GM18519 (cell line): ENCODE measurements around the gene PLD1.

Experiments
- ATAC-seq: cut with Tn5 transposase; IDR thresholded peaks from one replicate; pipeline ENCODE4 v1.9.1; 2021; ENCODE audit warnings: mild to moderate bottlenecking, moderate library complexity; ENCODE audit not compliant: unreplicated experiment, low FRiP score

Gene PLD1

DNA sequence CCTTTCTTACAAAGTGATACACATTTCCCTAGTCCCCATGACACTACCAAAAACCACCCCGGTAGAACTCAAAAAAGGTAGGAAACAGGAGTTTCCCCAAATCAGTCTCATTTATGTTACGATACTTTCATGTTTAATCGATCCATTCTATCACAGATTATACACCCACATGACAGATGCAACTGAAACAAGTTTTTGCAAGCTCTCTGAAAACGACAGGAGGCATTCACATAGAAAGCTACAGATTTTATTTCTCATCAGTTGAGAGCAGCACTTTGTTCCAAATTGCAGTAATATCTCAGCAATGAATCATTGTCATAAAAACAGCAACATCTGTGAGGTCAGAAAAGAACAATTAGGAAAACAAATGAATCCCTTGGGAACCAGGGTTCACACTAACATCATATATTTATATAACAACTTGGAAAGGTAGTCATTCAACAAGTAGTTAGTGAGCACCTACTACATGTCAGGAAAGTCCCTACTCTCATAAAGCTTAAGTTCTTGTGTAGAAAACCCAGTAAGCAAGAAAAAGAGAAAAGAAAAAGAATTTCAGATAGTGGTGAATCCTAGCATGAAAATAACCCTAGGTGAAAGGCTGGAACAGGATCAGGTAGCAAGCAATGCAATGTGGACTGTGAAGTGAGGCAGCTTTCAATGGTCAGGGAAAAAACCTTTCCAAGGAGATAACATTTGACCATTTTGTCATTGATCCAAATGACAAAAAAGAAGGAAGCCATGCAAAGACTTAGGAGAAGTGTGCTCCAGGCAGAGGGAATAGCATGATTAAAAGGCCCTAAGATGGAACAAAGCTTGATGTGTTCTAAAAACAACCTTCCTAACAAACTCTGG lies 8.3 kb downstream of the PLD1 start:
- ATAC-seq: no peak

DNA sequence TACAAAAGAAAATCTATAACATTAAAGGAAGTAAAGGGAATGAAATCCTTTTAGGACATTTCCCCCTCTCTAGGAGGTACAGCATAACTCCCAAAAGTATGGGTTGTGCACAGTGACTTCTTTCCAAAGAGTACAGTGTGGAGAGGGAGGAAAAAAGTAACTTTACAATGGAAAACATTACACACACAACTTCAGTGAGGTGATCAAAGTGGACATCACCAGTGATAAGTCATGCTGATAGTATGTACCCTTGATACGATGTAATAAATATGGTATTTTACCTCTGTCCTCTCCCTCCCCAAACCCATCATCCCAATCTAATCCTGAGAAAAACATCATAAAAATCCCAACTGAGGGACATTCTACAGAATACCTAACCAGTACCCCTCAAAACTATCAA lies 10.8 kb downstream of the PLD1 start:
- ATAC-seq: no peak

DNA sequence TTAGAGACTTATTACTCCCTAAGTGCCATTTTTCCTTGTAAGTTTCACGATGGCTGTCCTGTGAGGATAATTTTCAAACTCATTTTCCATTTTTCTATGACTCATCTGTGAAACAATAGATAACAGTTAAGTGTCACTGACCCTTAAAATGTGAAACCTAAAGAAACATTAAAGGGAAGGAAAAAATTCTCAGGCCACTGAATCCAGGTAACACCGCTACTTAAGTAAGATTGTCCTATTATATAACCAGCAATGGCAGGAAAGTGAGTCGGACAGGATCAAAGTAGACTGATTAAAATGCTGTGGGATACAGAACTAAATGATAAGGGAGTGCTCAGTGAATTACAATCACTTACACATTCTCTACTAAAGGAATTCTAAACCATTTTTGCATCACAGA lies 12.4 kb downstream of the PLD1 start:
- ATAC-seq: no peak

DNA sequence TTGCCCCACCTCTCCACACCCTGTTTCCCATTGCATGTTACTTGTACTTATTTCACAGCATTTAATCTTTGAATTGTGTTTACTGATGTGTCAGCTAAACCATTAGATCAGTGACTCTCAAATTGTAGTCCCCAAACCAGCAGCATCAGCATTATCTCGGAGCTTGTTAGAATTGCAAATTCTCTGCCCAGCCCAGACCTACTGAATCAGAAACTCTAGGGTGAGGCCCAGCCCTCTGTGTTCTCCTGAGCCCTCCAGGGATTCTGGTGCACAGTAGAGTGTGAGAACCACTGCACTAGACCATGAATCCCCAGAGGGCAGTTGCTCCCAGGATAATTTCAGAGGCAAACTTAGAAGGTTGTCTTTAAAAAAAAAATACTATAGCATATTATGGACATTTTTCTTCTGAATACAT lies 13.0 kb downstream of the PLD1 start:
- ATAC-seq: peak; percentile 46

DNA sequence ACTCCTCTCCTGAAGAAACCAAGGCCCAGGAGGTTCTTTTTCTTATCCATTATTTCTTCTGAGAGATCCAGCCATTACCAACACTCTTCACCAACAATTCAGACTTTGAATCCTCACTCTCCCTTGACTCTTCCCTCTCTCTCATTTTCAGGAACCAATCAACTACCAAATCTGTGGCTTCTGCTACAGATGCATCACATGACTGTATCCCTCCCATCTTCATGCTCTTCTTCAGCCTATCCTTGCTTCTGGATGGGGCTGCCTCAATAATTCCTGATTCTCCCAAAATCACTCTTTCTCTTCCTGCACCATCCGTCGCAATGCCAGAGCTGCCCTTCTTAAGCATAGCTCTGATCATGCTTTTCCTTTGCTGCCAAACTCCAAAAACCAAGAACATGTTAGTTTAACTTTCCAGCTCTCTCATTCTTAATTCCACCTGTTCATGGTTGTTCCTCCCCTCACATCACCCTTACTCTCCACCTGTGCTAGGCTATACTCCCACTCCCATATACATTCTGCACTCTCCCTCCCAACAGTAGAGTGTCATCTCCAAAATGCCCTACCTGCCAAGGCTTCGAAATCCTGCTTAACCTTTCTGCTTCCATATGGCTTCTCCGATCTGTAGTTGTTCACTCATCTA lies 13.5 kb downstream of the PLD1 start:
- ATAC-seq: no peak

DNA sequence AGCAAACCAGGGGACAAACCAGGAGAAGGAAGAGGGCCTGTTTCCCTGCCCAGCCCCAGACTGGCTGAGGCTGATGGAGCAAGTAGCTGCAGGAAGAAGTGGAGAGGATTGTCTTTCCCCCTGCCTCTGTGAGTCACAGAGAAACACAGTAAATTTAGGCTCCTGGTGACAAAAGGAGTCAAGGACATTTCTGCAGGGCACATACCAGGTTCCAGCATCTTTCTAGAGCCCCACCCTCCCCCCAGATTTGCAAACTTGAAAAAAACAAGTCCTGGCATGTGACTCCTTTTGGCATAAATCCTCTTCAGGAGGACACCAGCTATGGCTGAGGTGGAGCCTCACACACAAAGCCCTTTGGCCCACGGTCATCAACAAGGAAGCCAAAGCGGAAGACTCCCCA lies 17.8 kb downstream of the PLD1 start:
- no peak for ATAC-seq

DNA sequence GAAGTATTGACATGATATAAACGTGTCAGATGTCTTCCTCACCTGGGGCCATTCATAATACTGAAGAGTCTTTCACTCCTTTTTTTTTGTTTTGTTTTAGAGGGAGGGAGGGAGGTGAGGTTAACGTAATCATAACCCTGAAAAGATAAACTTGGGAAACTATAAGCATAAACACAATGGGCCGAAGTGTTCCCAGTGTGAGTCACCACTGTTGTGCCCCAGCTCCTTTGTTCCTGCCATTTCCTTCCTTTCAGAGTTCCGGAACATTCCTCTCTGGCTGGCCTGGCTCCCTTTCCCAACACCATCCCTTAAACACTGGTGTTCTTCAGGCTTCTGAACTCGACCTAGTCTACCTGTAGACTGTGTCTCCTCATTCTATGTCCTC lies 18.6 kb downstream of the PLD1 start:
- no peak for ATAC-seq

DNA sequence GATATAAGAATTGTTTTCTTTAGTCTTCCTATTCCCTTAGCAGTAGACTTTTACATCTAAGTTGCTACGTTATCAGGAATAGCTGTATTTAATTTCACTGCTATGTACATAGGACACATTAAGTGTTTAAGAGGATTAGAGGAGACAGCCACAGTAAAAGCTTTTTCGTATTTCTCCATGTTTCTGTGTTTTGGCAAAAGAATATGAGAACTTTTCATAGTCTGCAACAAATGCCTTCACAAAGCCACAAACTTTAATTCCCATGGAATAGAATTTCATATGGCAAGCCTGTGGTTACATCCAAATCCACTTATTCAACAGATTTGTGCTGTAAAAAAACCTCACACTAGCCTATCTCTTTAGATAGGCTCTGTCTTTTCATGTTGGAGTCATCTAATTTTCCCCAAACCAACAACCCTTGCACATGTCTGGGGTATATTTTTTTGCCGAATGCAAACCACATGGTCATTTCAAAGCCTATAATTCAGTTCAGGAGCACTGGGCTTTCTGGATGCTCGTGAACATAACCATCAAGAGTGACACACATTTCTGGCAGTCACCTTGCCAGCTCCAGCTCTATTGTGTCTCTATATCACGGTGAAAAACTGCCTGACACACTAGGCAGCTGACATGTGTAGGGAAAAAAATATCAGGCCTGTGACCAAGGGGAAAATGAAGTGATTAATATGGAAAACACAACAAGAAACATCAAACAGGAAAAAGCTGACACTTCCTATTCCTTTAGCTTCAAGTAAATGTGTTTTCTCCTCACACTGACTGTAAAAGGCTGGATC lies 19.2 kb downstream of the PLD1 start:
- no peak for ATAC-seq

DNA sequence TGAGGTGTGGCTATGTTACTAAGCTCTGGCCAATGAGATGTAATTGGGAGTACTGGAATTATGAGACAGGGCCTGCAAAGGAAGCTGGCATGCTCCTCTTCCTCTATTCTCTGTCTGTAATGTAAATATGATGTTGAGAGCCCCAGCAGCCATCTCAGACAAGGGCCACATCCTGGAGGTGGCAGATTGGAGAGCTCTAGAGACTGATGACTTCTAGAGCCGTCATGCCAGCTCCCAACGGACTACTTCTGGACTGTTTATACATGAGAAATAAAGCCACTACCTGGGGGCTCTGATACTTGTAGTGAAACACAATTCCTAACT lies 19.7 kb downstream of the PLD1 start:
- no peak for ATAC-seq

DNA sequence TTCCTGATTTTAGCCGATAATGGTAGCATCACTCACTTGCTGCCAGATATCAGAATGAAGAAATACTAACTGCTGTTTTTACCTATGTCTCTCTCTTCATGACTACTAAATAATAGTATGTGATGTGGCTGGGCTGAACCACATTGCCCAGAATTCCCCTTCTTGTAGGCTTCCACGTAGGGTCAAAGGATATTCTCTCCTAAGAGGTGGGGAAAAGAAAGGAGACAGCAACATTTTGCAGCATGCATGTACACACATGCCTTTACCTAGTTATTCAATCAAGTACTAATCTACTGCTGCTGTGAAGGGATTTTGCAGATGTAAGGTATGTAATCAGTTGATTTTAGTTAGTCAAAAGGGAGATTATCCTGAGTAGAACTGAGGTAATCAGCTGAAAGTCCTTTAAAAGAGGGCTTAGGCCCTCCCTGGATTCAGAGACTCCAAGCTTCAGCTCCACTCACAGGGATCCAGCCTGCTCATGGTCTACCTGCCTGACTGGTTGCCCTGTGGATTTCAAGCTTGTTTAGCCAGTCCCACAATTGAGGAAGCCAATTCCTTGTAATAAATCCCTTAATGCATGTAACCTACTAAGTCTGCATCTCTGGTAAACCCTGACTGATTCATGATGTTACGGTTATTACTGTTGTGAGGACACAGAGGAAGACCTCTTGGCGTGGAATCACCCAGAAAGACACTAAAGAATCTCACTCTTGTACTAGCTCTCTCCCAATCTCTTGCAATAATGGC lies 20.4 kb downstream of the PLD1 start:
- no peak for ATAC-seq

DNA sequence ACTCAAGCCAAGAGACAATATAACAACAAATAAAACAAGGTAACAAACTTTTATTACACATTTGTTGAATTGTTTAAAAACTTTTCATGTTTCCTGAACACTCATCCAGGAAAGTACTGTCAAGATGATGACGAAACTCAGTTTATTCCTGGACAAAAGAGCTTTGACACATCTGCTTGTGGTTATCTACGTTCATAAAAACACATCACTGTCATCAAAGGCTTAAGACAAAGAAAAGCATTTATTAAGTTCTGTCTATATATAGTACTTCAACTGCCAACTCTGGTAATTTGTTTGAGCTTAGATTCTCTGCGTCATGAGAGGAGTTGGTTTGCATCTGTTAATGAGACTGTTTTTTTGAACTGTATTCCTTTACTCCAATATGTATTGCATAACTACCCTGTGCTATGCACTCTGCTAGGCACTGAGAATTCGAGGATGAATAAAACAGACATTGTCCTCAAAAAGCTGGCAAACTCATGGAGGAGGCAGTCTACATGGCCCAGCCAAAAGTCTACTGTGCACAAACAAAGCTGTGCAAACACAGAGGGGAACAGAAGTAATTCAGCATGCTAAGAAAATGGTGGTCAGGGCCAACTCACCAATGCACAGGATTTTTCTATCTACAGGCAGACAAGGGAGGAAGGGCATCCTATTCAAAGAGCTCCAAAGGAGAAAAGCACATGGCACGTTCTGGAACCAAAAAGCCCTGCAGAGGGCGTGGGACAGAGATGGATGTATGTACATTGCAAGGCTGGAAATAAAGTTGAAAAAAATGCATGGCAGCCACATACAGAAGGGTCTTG lies 21.5 kb downstream of the PLD1 start:
- no peak for ATAC-seq

DNA sequence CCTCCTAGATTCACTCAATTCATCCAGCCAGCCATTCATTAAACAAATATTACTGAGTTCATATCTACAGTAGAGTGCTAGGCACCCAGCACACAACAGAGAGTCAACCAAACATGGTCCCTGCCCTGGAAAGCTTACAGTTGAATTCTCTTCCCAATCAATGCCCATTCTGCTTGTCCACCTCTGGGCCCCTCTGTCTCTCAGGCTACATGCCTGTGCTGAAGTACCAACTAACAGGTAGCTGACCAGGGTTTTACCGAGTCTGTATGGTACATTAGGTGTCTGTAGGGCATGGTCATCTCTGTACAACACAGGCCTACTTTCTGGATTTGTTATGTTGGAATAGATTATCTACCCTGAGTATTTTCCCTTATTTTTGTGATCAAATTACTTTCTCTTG lies 23.3 kb downstream of the PLD1 start:
- no peak for ATAC-seq

DNA sequence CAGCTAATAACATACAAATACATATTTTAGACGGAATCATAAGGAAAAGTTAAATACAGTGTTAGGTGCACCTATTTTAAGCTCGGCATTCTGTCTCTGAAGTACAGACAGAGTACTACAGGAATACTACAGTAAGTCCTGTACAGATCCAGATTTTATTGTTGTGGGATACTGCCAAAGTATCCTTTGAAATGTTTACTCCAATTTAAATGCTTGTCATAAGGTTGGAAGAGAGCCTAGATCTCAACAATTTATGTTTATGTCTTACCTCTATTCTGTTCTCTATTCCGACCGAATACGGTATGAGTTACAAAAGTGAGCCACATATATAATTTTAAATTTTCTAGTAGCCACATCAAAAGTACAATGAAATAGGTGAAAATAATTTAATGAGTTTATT lies 25.3 kb downstream of the PLD1 start:
- no peak for ATAC-seq

DNA sequence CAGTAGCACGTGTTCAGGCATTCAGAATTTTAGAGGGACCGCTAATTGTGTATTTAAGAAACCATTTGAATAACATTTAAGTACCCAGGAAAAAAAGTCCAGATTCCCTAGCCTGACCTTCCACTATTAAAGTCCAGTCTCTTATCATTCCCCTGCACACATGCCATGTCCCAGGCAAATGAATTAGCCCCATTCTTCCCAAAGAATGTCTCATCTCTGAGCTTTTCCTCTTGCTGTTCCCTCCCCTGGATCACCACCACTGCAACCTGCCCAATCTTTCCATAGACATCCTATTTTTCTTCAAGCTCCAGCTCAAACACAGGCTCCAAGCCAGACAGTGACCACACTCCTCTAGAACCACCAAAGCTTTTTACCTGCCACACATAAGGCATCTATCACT lies 25.9 kb downstream of the PLD1 start:
- no peak for ATAC-seq

DNA sequence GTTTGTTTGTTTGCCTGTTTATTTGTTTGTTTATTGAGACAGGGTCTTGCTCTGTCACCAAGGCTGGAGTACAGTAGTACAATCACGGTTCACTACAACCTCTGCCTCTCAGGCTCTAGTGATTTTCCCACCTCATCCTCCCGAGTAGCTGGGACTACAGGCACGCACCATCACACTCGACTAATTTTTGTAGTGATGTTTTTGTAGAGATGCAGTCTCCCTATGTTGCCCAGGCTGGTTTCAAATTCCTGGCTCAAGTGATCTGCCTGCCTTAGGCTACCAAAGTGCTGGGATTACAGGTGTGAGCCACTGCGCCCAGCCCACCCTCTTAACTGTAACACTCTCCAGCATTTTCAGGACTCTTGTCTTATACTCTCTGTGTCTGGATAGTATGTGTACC lies 26.7 kb downstream of the PLD1 start:
- ATAC-seq: no peak

DNA sequence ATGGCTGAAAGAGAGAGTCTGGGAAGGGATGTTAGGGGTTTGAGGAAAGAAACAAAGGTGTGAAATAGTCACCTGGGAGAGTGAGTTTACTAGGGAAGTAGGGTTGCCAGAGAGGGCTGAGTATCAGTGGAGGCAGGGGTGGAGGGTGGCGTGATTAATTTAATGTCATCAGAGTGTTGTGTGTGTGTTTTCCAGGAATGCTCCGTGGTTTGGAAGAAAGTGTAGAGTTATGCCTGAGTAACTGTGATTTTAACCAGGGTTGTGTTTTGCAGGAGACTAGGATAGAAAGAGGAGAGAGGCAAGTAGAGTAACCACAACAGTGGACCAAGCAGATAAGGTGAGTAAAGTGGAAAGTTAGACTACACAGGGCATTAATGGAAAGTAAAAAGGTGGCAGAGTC lies 27.2 kb downstream of the PLD1 start:
- no peak for ATAC-seq

DNA sequence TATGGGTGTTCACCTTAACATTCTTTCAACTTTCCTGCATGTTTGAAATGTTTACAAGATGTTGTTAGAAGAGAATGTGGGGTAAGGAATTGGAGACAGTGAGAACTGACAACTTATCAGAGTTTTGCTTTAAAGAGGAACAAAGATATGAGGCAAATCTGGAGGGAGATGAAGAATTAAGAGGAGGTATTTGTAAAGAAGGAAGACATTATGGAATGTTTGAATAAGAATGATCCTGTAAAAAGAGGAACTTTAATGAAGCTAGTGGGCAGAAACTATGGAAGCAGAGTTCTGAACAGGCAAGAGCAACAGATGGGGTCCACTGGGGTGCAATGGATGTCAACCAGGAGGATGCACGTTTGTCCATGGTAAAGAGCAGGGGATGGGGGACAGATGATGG lies 27.7 kb downstream of the PLD1 start:
- no peak for ATAC-seq

DNA sequence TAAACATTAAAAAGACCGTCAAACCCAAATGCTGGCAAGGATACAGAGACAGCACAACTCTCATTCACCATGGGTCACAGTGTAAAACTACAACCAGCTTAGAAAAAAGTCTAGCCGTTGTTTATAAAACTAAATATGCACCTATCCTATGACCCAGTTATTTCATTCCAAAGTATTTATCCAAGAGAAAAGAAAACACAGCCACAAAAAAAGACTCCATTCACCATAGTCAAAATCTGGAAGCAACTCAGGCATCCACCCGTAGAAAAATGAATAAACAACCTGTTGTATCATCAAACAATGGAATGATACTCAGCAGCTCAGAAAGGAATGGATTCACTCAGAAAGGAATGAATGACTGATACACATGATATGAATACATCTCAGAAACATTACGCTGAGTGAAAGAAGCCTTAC lies 28.6 kb downstream of the PLD1 start:
- ATAC-seq: no peak

DNA sequence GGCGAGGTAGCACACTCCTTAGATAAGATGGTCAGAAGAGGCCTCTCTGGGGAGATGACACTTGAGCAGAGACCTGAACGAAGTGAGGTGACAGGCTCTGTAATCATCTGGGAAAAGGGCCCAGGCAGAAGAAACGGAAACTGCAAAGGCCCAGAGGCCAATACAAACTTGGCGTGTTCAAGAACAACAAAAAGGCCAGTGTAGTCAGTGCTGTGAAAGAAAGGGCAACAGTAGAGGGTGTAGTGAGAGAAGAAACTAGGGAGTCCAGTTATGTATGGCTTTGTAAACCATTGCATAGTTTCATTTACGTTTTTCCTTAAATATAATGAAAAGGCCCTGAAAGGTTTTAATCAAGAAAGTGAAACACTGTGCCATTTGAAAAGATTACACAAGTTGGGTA lies 31.8 kb downstream of the PLD1 start:
- ATAC-seq: no peak

DNA sequence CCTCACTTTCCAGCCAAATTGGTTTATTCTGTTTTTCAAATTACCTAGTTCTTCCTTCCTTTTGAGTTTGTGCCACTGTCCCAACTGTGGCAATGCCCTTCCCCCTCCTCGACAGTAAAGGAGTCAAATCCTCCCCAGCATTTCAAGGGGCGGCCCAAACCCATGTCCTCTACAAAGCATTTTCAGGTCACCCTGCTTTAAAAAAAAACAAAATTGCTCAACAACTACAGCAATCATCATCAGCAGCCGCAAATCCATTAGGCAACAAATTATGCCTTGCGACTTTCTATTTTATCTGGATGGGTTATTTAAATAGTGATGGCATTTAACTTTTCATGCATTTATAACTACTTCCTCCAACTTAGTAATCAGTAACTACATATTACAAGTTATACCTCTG lies 32.7 kb downstream of the PLD1 start:
- ATAC-seq: no peak
